CD4-positive, alpha-beta T cell (primary cell): ENCODE data around the gene NDUFS6. TPM values are rescaled to one million over a fixed set of nuclear protein-coding genes. Genes with fewer than 3 reads are reported as not detected.

ENCODE experiments used
- ATAC-seq: fragments of 200-7000 bp; cut with Tn5 transposase; one replicate; pipeline ENCODE4 v1.10.0; 2022; ENCODE audit warnings: mild to moderate bottlenecking; ENCODE audit not compliant: poor library complexity
- CTCF ChIA-PET: fragments of 350-600 bp; sonication (Branson Sonifier 250); formaldehyde crosslinking; loops from one replicate; lab custom pipeline; 2021; ENCODE audit warnings: antibody characterized with exemption, inconsistent platforms; lab: Charles Lee
- POLR2A ChIA-PET: fragments of 350-600 bp; sonication (Branson Sonifier 250); formaldehyde crosslinking; loops from one replicate; lab custom pipeline; 2021; ENCODE audit warnings: antibody characterized with exemption, inconsistent platforms; lab: Charles Lee
- DNase-seq, 14 experiments: peaks; one replicate each; pipeline ENCODE4 v3.0.0-alpha.2; 2013 to 2020; ENCODE audit warnings: mixed read lengths in 2 of 14
- H3K27ac ChIP-seq, 2 donors: one replicate each; pipeline versions ENCODE4 v1.5.1 to v1.7.0; 2013; ENCODE audit warnings: low read length in 2 of 2, low read depth in 1 of 2, mild to moderate bottlenecking in 1 of 2
- H3K27me3 ChIP-seq, 2 experiments: 1 replicate in 1 of 2; 2 replicates in 1 of 2; pipeline versions ENCODE4 v1.6.1 to v1.7.0; 2013; ENCODE audit warnings: low read length in 2 of 2, control low read depth in 1 of 2, mild to moderate bottlenecking in 1 of 2, moderate library complexity in 1 of 2; ENCODE audit not compliant: insufficient read depth in 2 of 2, control insufficient read depth in 1 of 2
- H3K36me3 ChIP-seq: one replicate; pipeline ENCODE4 v1.6.1; 2013; ENCODE audit warnings: low read length, control low read depth; ENCODE audit not compliant: insufficient read depth
- H3K4me1 ChIP-seq: one replicate; pipeline ENCODE4 v1.6.1; 2013; ENCODE audit warnings: low read length, control low read depth; ENCODE audit not compliant: insufficient read depth
- H3K4me3 ChIP-seq: one replicate; pipeline ENCODE4 v1.5.1; 2013; ENCODE audit warnings: mild to moderate bottlenecking, low read length, moderate library complexity
- H3K9me3 ChIP-seq, 2 experiments: 1 replicate in 1 of 2; 2 replicates in 1 of 2; pipeline versions ENCODE4 v1.6.1 to v1.7.0; 2013; ENCODE audit warnings: low read length in 2 of 2, mild to moderate bottlenecking in 2 of 2, control low read depth in 1 of 2, moderate library complexity in 1 of 2; ENCODE audit not compliant: control insufficient read depth in 1 of 2, insufficient read depth in 1 of 2
- H3K27ac Mint-ChIP-seq: one replicate; pipeline ENCODE4 v1.8.0; 2020; ENCODE audit warnings: mixed read lengths
- H3K27me3 Mint-ChIP-seq: one replicate; pipeline ENCODE4 v1.8.0; 2021; ENCODE audit warnings: mixed read lengths
- H3K36me3 Mint-ChIP-seq: one replicate; pipeline ENCODE4 v1.8.0; 2021; ENCODE audit warnings: low read depth, mixed read lengths
- H3K4me1 Mint-ChIP-seq: one replicate; pipeline ENCODE4 v1.8.0; 2021; ENCODE audit warnings: low read depth, mixed read lengths
- H3K4me3 Mint-ChIP-seq: one replicate; pipeline ENCODE4 v1.8.0; 2020; ENCODE audit warnings: mild to moderate bottlenecking, mixed read lengths
- H3K9me3 Mint-ChIP-seq: one replicate; pipeline ENCODE4 v1.8.0; 2020; ENCODE audit warnings: mixed read lengths
- intact Hi-C, 2 experiments: fragments of 100-400 bp; cut with DNase I in 1 of 2; cut with micrococcal nuclease in 1 of 2; formaldehyde crosslinking; loops; one replicate each; pipeline versions ENCODE4 v1.15.1 to v1.9.0; 2023 to 2025; cut with DNase I, micrococcal nuclease
- total RNA-seq, 174 experiments: library from RNA in 2 of 174; stranded (reverse) in 2 of 174; gene quantifications; one replicate each; pipeline ENCODE4 v1.2.3 and lab custom pipeline; 2021 to 2026
- TF ChIP-seq, protein P1 (sequence below): fragments of 200-600 bp; IDR thresholded peaks from one replicate; pipeline ENCODE4 v1.8.0; 2022; ENCODE audit warnings: antibody characterized with exemption, mild to moderate bottlenecking

The NDUFS6 gene
- total RNA-seq, 2 experiments from 2014 or later = 13.1 to 17.5 TPM

- no peak for ATAC-seq
- peak in 1 of 14 experiments; percentile 4 for DNase-seq
- Histone ChIP-seq H3K27me3 (peaks cover 2 to 4% of the 10 kb centered on the region in 2 experiments), H3K36me3 (no peaks in the 10 kb centered on the region), H3K9me3 (peaks cover 0 to 4% of the 10 kb centered on the region in 2 experiments), H3K4me1 (no peaks in the 10 kb centered on the region), H3K27ac (no peak overlapping the region), H3K4me3 (no peak overlapping the region)
- Mint-ChIP-seq H3K4me3 (no peak overlapping the region), H3K4me1 (no peaks in the 10 kb centered on the region), H3K36me3 (no peaks in the 10 kb centered on the region), H3K9me3 (no peaks in the 10 kb centered on the region), H3K27ac (no peak overlapping the region), H3K27me3 (peaks cover 26% of the 10 kb centered on the region)
- TF ChIP-seq, protein P1, sequence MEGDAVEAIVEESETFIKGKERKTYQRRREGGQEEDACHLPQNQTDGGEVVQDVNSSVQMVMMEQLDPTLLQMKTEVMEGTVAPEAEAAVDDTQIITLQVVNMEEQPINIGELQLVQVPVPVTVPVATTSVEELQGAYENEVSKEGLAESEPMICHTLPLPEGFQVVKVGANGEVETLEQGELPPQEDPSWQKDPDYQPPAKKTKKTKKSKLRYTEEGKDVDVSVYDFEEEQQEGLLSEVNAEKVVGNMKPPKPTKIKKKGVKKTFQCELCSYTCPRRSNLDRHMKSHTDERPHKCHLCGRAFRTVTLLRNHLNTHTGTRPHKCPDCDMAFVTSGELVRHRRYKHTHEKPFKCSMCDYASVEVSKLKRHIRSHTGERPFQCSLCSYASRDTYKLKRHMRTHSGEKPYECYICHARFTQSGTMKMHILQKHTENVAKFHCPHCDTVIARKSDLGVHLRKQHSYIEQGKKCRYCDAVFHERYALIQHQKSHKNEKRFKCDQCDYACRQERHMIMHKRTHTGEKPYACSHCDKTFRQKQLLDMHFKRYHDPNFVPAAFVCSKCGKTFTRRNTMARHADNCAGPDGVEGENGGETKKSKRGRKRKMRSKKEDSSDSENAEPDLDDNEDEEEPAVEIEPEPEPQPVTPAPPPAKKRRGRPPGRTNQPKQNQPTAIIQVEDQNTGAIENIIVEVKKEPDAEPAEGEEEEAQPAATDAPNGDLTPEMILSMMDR = no peak
- CTCF ChIA-PET = no interaction called here
- POLR2A ChIA-PET = no interaction called here
- intact Hi-C loops = no loop called here
Observed at GRCh38 chr5:1835431-1835830, 34.2 kb downstream of the NDUFS6 start.

DNA sequence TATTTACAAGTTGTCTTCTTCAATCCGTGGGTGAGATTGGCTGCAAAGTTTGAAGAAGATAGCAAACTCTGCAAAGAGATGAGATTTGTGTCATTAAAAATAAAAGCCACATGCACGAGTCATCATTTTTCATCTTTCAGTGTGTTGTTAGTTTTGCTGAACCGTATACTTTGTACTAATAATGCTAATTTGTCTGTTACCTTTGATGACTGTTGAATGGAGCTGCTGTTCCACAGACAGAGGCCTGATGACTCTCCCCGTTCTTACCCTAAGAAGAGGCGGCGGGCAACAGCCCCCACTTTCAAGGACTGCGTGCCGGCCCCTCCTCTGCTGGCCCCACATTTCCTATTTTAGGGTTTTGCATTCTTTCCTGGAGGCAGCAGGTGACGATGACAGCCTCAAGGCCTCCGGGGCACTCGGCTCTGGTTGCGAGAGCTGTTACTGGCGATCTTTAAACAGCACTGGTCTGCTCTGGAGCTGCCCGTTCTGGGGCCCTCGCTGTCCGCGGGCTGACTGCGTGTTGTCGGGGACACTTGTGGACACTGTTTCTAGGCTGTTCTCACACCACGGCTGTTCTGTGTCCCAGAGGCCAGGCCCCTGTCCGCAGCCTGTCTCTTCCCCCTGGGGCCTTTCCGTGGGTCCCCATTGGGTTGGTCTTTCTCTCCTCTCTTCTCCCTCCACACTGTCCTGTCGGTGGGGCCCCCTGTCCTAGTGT, 35.1 kb downstream of the NDUFS6 start:
- TF ChIP-seq, protein P1 = no peak

GRCh38 chr5:1836891-1837880, 36.0 kb downstream of the NDUFS6 start:
- Histone ChIP-seq H3K4me3 (no peak overlapping the region), H3K27me3 (peaks cover 2 to 9% of the 10 kb centered on the region in 2 experiments), H3K4me1 (no peaks in the 10 kb centered on the region), H3K9me3 (peaks cover 0 to 11% of the 10 kb centered on the region in 2 experiments), H3K36me3 (no peaks in the 10 kb centered on the region), H3K27ac (no peak overlapping the region)
- H3K27me3 Mint-ChIP-seq = peaks cover 39% of the 10 kb centered on the region
- no peak for DNase-seq
- H3K27ac Mint-ChIP-seq = no peak overlapping the region
- ChIA-PET CTCF (no interaction called here), POLR2A (no interaction called here)
- no peaks in the 10 kb centered on the region for H3K9me3 Mint-ChIP-seq
- TF ChIP-seq, protein P1 = no peak
- H3K36me3 Mint-ChIP-seq = no peaks in the 10 kb centered on the region
- no peak overlapping the region for H3K4me3 Mint-ChIP-seq
- intact Hi-C loops = no loop called here
- no peaks in the 10 kb centered on the region for H3K4me1 Mint-ChIP-seq
- ATAC-seq = no peak

More for the DNA sequence above, 35.1 kb downstream of the NDUFS6 start:
- H3K27ac Mint-ChIP-seq = no peak overlapping the region
- H3K4me1 Mint-ChIP-seq = no peaks in the 10 kb centered on the region
- no peaks in the 10 kb centered on the region for H3K9me3 Mint-ChIP-seq
- Histone ChIP-seq H3K36me3 (no peaks in the 10 kb centered on the region), H3K9me3 (peaks cover 0 to 10% of the 10 kb centered on the region in 2 experiments), H3K27me3 (peaks cover 2 to 9% of the 10 kb centered on the region in 2 experiments), H3K4me3 (no peak overlapping the region), H3K27ac (no peak overlapping the region), H3K4me1 (no peaks in the 10 kb centered on the region)
- DNase-seq (no peak), ATAC-seq (no peak)
- H3K36me3 Mint-ChIP-seq = no peaks in the 10 kb centered on the region
- CTCF ChIA-PET = no interaction called here
- POLR2A ChIA-PET = no interaction called here
- intact Hi-C loops = no loop called here
- H3K4me3 Mint-ChIP-seq = no peak overlapping the region
- H3K27me3 Mint-ChIP-seq = peaks cover 30% of the 10 kb centered on the region
